NT2/D1 (cell line): ENCODE data around the gene VIM.

ENCODE experiments used
- SUZ12 ChIP-seq: IDR thresholded peaks from 2 replicates; pipeline ENCODE4 v1.6.1; 2011; ENCODE audit not compliant: insufficient read length, insufficient read depth; ENCODE audit errors: extremely low read depth
- YY1 ChIP-seq: IDR thresholded peaks from 2 replicates; pipeline ENCODE4 v1.6.1; 2011; ENCODE audit not compliant: insufficient read length, insufficient read depth
- ZNF274 ChIP-seq: IDR thresholded peaks from 2 replicates; pipeline ENCODE4 v1.6.1; 2011; ENCODE audit warnings: mild to moderate bottlenecking, low read depth, low read length

- TF ChIP-seq ZNF274 (no peak), YY1 (no peak), SUZ12 (no peak)
Observed at GRCh38 chr10:17225808-17226207, 2.2 kb upstream of the VIM start.
